Breast epithelium (tissue), 4 donors: ENCODE results near the gene C16orf78. TPM values are rescaled to one million over a fixed set of nuclear protein-coding genes. Genes with fewer than 3 reads are reported as not detected.

ENCODE experiments used
- DNase-seq, 2 donors: peaks; one replicate each; pipeline ENCODE4 v3.0.0-alpha.2; 2019; ENCODE audit warnings: low spot score in 2 of 2
- H3K27ac ChIP-seq, 2 donors: fragments of 200-600 bp; sonication (generic) in 1 of 2; one replicate each; pipeline ENCODE4 v1.5.1; 2016 to 2019; ENCODE audit warnings: mild to moderate bottlenecking in 1 of 2
- H3K27me3 ChIP-seq, 2 donors: fragments of 200-600 bp; sonication (generic) in 1 of 2; one replicate each; pipeline versions ENCODE4 v1.5.1 to v1.6.0; 2017 to 2019; ENCODE audit warnings: control low read depth in 1 of 2, mild to moderate bottlenecking in 1 of 2
- H3K36me3 ChIP-seq: fragments of 200-600 bp; one replicate; pipeline ENCODE4 v1.5.1; 2019
- H3K4me1 ChIP-seq, 2 donors: fragments of 200-600 bp; sonication (generic); one replicate each; pipeline ENCODE4 v1.5.1; 2016 to 2019; ENCODE audit warnings: control low read depth in 1 of 2
- H3K4me3 ChIP-seq, 3 donors: fragments of 200-600 bp; sonication (generic); 1 replicate in 2 of 3; 2 replicates in 1 of 3; pipeline ENCODE4 v1.5.1; 2016 to 2019; ENCODE audit warnings: mild to moderate bottlenecking in 3 of 3, moderate library complexity in 2 of 3
- H3K9me3 ChIP-seq, 2 donors: fragments of 200-600 bp; sonication (generic) in 1 of 2; one replicate each; pipeline ENCODE4 v1.5.1; 2016 to 2019; ENCODE audit warnings: control low read depth in 1 of 2
- POLR2A ChIP-seq: fragments of 450-650 bp; IDR thresholded peaks from one replicate; pipeline ENCODE4 v1.6.1; 2016; ENCODE audit warnings: antibody characterized with exemption, mild to moderate bottlenecking, moderate library complexity
- POLR2AphosphoS5 ChIP-seq, 3 donors: sonication (generic); formaldehyde crosslinking; IDR thresholded peaks; one replicate each; pipeline ENCODE4 v1.6.1; 2017; ENCODE audit warnings: antibody characterized with exemption in 3 of 3
- intact Hi-C: fragments of 100-400 bp; cut with DNase I; formaldehyde crosslinking; loops from one replicate; pipeline ENCODE4 v1.15.1; 2023; ENCODE audit warnings: low total_unique reads
- total RNA-seq, 3 donors: library from RNA; depleted of rRNA; stranded (reverse); fragments of >200 nt; gene quantifications; one replicate each; pipeline ENCODE4 v1.1.0, GENCODE V29; 2016
- TF ChIP-seq, protein P1 (sequence below), 3 donors: fragments of 450-650 bp; IDR thresholded peaks; one replicate each; pipeline ENCODE4 v1.5.1; 2016 to 2017; ENCODE audit warnings: antibody characterized with exemption in 3 of 3, mild to moderate bottlenecking in 3 of 3, moderate library complexity in 3 of 3

The C16orf78 gene
- total RNA-seq, 3 donors from 2014 or later, result not detected

GRCh38 chr16:49362230-49362629 lies 11.4 kb upstream of the C16orf78 start:
- Histone ChIP-seq H3K4me3 (no peak overlapping the region), H3K9me3 (no peaks in the 10 kb centered on the region), H3K27me3 (no peaks in the 10 kb centered on the region), H3K4me1 (no peaks in the 10 kb centered on the region), H3K36me3 (no peaks in the 10 kb centered on the region), H3K27ac (no peak overlapping the region)
- DNase-seq, result no peak
- TF ChIP-seq POLR2A, result no peak
- no peak for TF ChIP-seq POLR2AphosphoS5 (IDR thresholded peaks at IDR 0.05)
- TF ChIP-seq, protein P1, sequence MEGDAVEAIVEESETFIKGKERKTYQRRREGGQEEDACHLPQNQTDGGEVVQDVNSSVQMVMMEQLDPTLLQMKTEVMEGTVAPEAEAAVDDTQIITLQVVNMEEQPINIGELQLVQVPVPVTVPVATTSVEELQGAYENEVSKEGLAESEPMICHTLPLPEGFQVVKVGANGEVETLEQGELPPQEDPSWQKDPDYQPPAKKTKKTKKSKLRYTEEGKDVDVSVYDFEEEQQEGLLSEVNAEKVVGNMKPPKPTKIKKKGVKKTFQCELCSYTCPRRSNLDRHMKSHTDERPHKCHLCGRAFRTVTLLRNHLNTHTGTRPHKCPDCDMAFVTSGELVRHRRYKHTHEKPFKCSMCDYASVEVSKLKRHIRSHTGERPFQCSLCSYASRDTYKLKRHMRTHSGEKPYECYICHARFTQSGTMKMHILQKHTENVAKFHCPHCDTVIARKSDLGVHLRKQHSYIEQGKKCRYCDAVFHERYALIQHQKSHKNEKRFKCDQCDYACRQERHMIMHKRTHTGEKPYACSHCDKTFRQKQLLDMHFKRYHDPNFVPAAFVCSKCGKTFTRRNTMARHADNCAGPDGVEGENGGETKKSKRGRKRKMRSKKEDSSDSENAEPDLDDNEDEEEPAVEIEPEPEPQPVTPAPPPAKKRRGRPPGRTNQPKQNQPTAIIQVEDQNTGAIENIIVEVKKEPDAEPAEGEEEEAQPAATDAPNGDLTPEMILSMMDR (IDR thresholded peaks at IDR 0.05), result no peak
- intact Hi-C loops, result loop anchor here (5.0 kb wide), 1 partner anchor 950 kb away; no protein-coding TSS in a partner anchor

DNA sequence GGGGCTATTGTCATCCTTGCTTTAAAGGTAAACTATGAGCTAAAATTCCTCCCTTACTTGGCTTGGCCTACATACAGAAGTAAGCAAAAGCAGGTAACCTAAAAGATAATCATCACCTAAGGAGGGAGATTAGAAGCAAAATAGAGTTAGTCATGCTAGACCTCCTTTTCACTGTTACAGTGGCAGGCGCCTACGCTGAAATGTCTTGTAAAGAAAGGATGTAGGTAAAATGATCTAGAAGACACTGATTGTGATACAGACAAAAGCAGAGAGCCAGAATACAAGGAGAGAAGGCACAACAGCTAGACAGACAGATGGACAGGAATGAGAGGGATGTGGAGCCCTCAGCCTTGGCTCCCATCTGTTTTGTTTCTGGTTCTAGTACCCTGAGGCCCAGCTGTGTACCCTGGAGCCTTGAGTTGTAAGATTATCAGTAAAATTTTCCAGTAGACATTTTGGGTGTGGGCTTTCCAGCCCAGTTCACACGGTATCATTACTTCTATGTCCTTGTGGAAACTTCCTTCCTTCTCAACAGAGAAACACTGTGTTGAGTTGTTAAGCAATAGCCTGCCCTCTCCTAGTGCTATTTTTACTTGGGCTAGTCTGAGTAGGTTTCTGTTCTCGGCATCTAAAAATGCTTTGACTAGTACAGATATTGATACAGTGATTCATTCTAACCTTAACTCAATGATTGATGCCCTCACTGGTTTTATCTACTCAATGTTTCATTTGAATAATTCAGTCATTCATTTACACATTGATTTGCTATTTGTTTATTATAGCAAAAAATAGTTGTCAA lies 7.7 kb upstream of the C16orf78 start:
- intact Hi-C loops, result no loop called here
- TF ChIP-seq POLR2A (no peak), POLR2AphosphoS5 (IDR thresholded peaks at IDR 0.05) (no peak)
- TF ChIP-seq, protein P1 (IDR thresholded peaks at IDR 0.05), result no peak
- H3K4me3 ChIP-seq, result no peak overlapping the region
- no peaks in the 10 kb centered on the region for H3K36me3 ChIP-seq
- H3K27ac ChIP-seq, result no peak overlapping the region
- no peaks in the 10 kb centered on the region for H3K4me1 ChIP-seq
- H3K9me3 ChIP-seq, result no peaks in the 10 kb centered on the region
- no peaks in the 10 kb centered on the region for H3K27me3 ChIP-seq
- no peak for DNase-seq

- no peaks in the 10 kb centered on the region for H3K36me3 ChIP-seq
- DNase-seq, result no peak
- TF ChIP-seq POLR2AphosphoS5 (IDR thresholded peaks at IDR 0.05) (no peak), POLR2A (no peak)
- TF ChIP-seq, protein P1 (IDR thresholded peaks at IDR 0.05), result no peak
- H3K4me1 ChIP-seq, result no peaks in the 10 kb centered on the region
- no peaks in the 10 kb centered on the region for H3K27me3 ChIP-seq
- no peak overlapping the region for H3K4me3 ChIP-seq
- H3K9me3 ChIP-seq, result no peaks in the 10 kb centered on the region
- H3K27ac ChIP-seq, result no peak overlapping the region
- intact Hi-C loops, result no loop called here
Observed at GRCh38 chr16:49366669-49367068, 6.9 kb upstream of the C16orf78 start.

- Histone ChIP-seq H3K9me3 (no peaks in the 10 kb centered on the region), H3K4me3 (no peak overlapping the region), H3K36me3 (no peaks in the 10 kb centered on the region), H3K27ac (no peak overlapping the region), H3K4me1 (no peaks in the 10 kb centered on the region), H3K27me3 (no peaks in the 10 kb centered on the region)
- TF ChIP-seq, protein P1 (IDR thresholded peaks at IDR 0.05), result no peak
- TF ChIP-seq POLR2AphosphoS5 (IDR thresholded peaks at IDR 0.05), result no peak
- TF ChIP-seq POLR2A, result no peak
- intact Hi-C loops, result no loop called here
- no peak for DNase-seq
Observed at GRCh38 chr16:49369651-49370611, 3.7 kb upstream of the C16orf78 start.
